Activated naive CD4-positive, alpha-beta T cell treated with anti-CD3 and anti-CD28 coated beads for 36 hours (primary cell): ENCODE data around the gene GSTM5. TPM values are rescaled to one million over a fixed set of nuclear protein-coding genes. Genes with fewer than 3 reads are reported as not detected.
"Not testable (repeated sequence)": the region's sequence is repeated elsewhere in the genome, so short reads cannot be mapped to it uniquely, and the experiment has no call there.

Experiments
- CTCF ChIA-PET: fragments of 350-600 bp; sonication (Branson Sonifier 250); formaldehyde crosslinking; loops from one replicate; lab custom pipeline; 2021; ENCODE audit warnings: antibody characterized with exemption; lab: Charles Lee
- DNase-seq: peaks from one replicate; pipeline ENCODE4 v3.0.0-alpha.2; 2020
- H3K27ac Mint-ChIP-seq: one replicate; pipeline ENCODE4 v1.8.0; 2021; ENCODE audit warnings: mild to moderate bottlenecking, mixed read lengths
- H3K27me3 Mint-ChIP-seq: one replicate; pipeline ENCODE4 v1.8.0; 2021; ENCODE audit warnings: low read depth, mixed read lengths
- H3K36me3 Mint-ChIP-seq: one replicate; pipeline ENCODE4 v1.8.0; 2021; ENCODE audit warnings: low read depth, mixed read lengths
- H3K4me1 Mint-ChIP-seq: one replicate; pipeline ENCODE4 v1.8.0; 2021; ENCODE audit warnings: low read depth, mixed read lengths
- H3K4me3 Mint-ChIP-seq: one replicate; pipeline ENCODE4 v1.8.0; 2021; ENCODE audit warnings: mild to moderate bottlenecking, moderate library complexity, mixed read lengths
- H3K9me3 Mint-ChIP-seq: one replicate; pipeline ENCODE4 v1.8.0; 2021; ENCODE audit warnings: mixed read lengths
- intact Hi-C: fragments of 100-400 bp; cut with micrococcal nuclease; formaldehyde crosslinking; loops from one replicate; pipeline ENCODE4 v1.15.1; 2023
- total RNA-seq, 2 experiments: library from RNA; stranded (reverse); gene quantifications; one replicate each; pipeline ENCODE4 v1.2.3, GENCODE V29; 2021

Gene GSTM5
- total RNA-seq, 2 experiments from 2014 or later, result not detected

DNA sequence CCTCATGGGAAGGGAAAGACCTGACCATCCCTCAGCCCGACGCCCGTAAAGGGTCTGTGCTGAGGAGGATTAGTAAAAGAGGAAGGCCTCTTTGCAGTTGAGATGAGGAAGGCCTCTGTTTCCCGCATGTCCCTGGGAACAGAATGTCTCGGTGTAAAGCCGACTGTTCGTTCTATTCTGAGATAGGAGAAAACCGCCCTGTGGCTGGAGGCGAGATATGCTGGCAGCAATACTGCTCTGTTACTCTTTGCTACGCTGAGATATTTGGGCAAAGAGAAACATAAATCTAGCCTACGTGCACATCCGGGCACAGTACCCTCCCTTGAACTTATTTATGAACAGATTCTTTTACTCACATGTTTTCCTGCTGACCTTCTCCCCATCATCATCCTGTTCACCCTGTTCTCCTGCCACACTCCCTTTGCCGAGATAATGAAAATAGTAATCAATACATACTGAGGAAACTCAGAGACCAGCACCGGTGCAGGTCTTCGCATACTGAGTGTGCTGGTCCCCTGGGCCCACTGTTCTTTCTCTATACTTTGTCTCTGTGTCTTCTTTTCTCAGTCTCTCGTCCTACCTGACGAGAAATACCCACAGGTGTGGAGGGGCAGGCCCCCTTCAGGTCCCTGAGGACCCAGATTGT is 55.1 kb downstream of the GSTM5 start:
- CTCF ChIA-PET, H3K4me1 Mint-ChIP-seq, H3K27ac Mint-ChIP-seq, H3K36me3 Mint-ChIP-seq, H3K9me3 Mint-ChIP-seq, intact Hi-C loops, H3K4me3 Mint-ChIP-seq, H3K27me3 Mint-ChIP-seq: not testable (repeated sequence)
- peak; percentile 0 for DNase-seq

Other genes starting within 250 kb of the GSTM5 start
- gene SYPL2, start 245.7 kb upstream of the GSTM5 start, total RNA-seq, result under 1 TPM in 1 of 2 experiments, not detected in 1; 0.05 TPM
- gene ATXN7L2, start 228.3 kb upstream of the GSTM5 start, total RNA-seq, result 10 to 100 TPM; 15.2 to 16.4 TPM
- gene CYB561D1, start 218.2 kb upstream of the GSTM5 start, total RNA-seq, result 1 to 10 TPM; 6.6 to 8.5 TPM
- 1 to 10 TPM; 1.5 to 1.7 TPM for gene AMIGO1, start 202.5 kb upstream of the GSTM5 start, total RNA-seq
- gene GPR61, start 172.4 kb upstream of the GSTM5 start, total RNA-seq, result under 1 TPM in 1 of 2 experiments, not detected in 1; 0.31 TPM
- 1 to 10 TPM; 8.0 to 8.5 TPM for gene GNAI3, start 163.6 kb upstream of the GSTM5 start, total RNA-seq
- under 1 TPM; 0.22 to 0.50 TPM for gene GNAT2, start 92.6 kb upstream of the GSTM5 start, total RNA-seq
- gene AMPD2, start 92.4 kb upstream of the GSTM5 start, total RNA-seq, result 10 to 100 TPM; 41.3 to 56.9 TPM
- 1 to 10 TPM; 8.8 to 9.9 TPM for gene GSTM4, start 56.2 kb upstream of the GSTM5 start, total RNA-seq
- gene GSTM2, start 44.2 kb upstream of the GSTM5 start, total RNA-seq, result 10 to 100 TPM; 14.2 to 14.3 TPM
- gene GSTM1, start 24.4 kb upstream of the GSTM5 start, total RNA-seq, result not detected
- 1 to 10 TPM; 4.7 to 4.8 TPM for gene GSTM3, start 28.8 kb downstream of the GSTM5 start, total RNA-seq
- not detected for gene EPS8L3, start 51.7 kb downstream of the GSTM5 start, total RNA-seq
- gene CSF1, start 198.6 kb downstream of the GSTM5 start, total RNA-seq, result 10 to 100 TPM; 12.0 to 13.5 TPM